GM23248 (cell line): ENCODE data around the gene GTPBP4. TPM values are rescaled to one million over a fixed set of nuclear protein-coding genes. Genes with fewer than 3 reads are reported as not detected.
A peak's percentile ranks its signal among the peaks of the same experiment; 100 is the strongest.

ENCODE experiments used
- DNase-seq: peaks from one replicate; pipeline ENCODE4 v3.0.0-alpha.2; 2015
- H2AFZ ChIP-seq: fragments of 200-600 bp; sonication (generic); 2 replicates; pipeline ENCODE4 v1.6.1; 2016; ENCODE audit warnings: antibody characterized with exemption
- H3F3A ChIP-seq: fragments of 200-600 bp; sonication (generic); 2 replicates; pipeline ENCODE4 v1.6.1; 2016; ENCODE audit warnings: mild to moderate bottlenecking, antibody characterized with exemption, mixed run types; ENCODE audit not compliant: insufficient read depth
- H3K27ac ChIP-seq: fragments of 200-600 bp; sonication (generic); 2 replicates; pipeline ENCODE4 v1.5.1; 2016; ENCODE audit warnings: mild to moderate bottlenecking
- H3K27me3 ChIP-seq: fragments of 200-600 bp; sonication (generic); replicated peaks from 2 replicates; pipeline ENCODE4 v1.6.1; 2016; ENCODE audit warnings: mild to moderate bottlenecking; ENCODE audit not compliant: insufficient read depth
- H3K36me3 ChIP-seq: fragments of 200-600 bp; sonication (generic); 2 replicates; pipeline ENCODE4 v1.6.1; 2016; ENCODE audit warnings: low read depth, mild to moderate bottlenecking
- H3K4me1 ChIP-seq: fragments of 200-600 bp; sonication (generic); 2 replicates; pipeline ENCODE4 v1.6.1; 2016; ENCODE audit warnings: mild to moderate bottlenecking; ENCODE audit not compliant: insufficient read depth
- H3K4me2 ChIP-seq: fragments of 200-600 bp; sonication (generic); one replicate; pipeline ENCODE4 v1.6.1; 2016; ENCODE audit warnings: mild to moderate bottlenecking; ENCODE audit not compliant: unreplicated experiment
- H3K4me3 ChIP-seq: fragments of 200-600 bp; sonication (generic); 2 replicates; pipeline ENCODE4 v1.5.1; 2016; ENCODE audit warnings: mild to moderate bottlenecking
- H3K79me2 ChIP-seq: fragments of 200-600 bp; sonication (generic); 2 replicates; pipeline ENCODE4 v1.6.1; 2016; ENCODE audit warnings: mild to moderate bottlenecking; ENCODE audit not compliant: insufficient read depth
- H3K9ac ChIP-seq: fragments of 200-600 bp; sonication (generic); 2 replicates; pipeline ENCODE4 v1.6.1; 2016; ENCODE audit warnings: mild to moderate bottlenecking
- H3K9me2 ChIP-seq: fragments of 200-600 bp; sonication (generic); 2 replicates; pipeline ENCODE4 v1.6.1; 2016; ENCODE audit warnings: mixed run types, mild to moderate bottlenecking, moderate library complexity; ENCODE audit not compliant: insufficient read depth
- H3K9me3 ChIP-seq: fragments of 200-600 bp; sonication (generic); one replicate; pipeline ENCODE4 v1.6.1; 2017; ENCODE audit warnings: low read depth
- H4K20me1 ChIP-seq: fragments of 200-600 bp; sonication (generic); 2 replicates; pipeline ENCODE4 v1.6.0; 2016; ENCODE audit not compliant: insufficient read depth
- EZH2 ChIP-seq: fragments of 200-600 bp; sonication (generic); IDR thresholded peaks from 2 replicates; pipeline ENCODE4 v1.6.1; 2018; ENCODE audit warnings: antibody characterized with exemption, mild to moderate bottlenecking; ENCODE audit not compliant: insufficient read depth, poor library complexity, severe bottlenecking
- EZH2phosphoT487 ChIP-seq: fragments of 200-600 bp; sonication (generic); IDR thresholded peaks from 2 replicates; pipeline ENCODE4 v1.6.1; 2018; ENCODE audit warnings: antibody characterized with exemption, moderate library complexity, mild to moderate bottlenecking, low read depth; ENCODE audit not compliant: insufficient read depth
- WGBS, 2 experiments: methylation state at CpG; one replicate each; pipeline ENCODE4 v1.1.6; 2015 to 2017; ENCODE audit warnings: low lambda C conversion rate in 2 of 2, low coverage in 1 of 2; ENCODE audit errors: missing lambda C conversion rate in 2 of 2; 5-methylcytosine and 5-hydroxymethylcytosine counted together
- in situ Hi-C: fragments of 300-500 bp; cut with MboI; formaldehyde crosslinking; loops from 2 replicates; pipeline ENCODE4 v1.15.0; 2020
- polyA plus RNA-seq: library from polyadenylated mRNA; unstranded; fragments of >200 nt; fragmentation: Nextera tagmentation; extraction: Ambion mirVana; gene quantifications from 2 replicates; pipeline ENCODE4 v1.2.1, GENCODE V29; 2016
- total RNA-seq: library from RNA; depleted of rRNA; stranded (reverse); fragments of >200 nt; shearing (Covaris generic); gene quantifications from 2 replicates; pipeline ENCODE4 v1.2.3, GENCODE V29; 2014

GTPBP4 gene
- total and polyA plus RNA-seq, 2 experiments from 2014 or later: 34.3 to 71.6 TPM

DNA sequence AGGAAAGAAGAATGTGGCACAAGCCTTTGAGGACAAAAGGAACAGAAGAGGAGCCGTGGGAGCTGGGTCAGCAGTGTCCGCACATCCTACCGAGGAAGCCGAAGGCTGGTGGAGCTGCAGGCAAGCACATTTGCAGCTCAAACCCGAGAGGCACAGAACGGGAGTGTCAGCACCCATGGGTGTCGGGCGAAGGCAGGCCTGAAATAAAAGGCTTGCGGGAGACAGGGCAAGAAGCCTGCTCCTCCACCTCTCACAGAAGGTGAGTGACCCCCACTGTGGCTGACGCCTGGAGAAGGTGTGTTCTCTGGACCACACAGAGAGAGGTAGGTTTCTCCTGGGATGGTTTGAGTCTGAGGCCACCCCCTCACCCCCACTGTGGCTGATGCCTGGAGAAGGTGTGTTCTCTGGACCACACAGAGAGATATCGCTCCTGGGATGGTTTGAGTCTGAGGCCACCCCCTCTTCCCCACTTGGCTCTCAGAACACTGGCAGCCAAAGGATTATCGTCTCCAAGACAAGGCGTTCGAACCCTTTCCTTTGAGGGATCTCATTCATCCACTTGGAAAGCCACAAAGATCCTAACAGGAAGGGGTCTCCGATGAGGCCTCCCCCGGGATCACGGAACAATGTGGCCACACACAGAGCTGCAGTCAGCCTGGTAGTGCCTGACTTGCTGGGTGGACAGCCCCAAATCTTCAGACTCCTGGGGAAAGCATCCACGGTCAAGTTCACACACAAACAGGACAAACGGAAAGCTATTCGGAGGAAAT lies 21.6 kb upstream of the GTPBP4 start:
- in situ Hi-C loops: no loop called here
- H3K79me2 ChIP-seq: no peaks in the 10 kb centered on the region
- H3K9me2 ChIP-seq: no peaks in the 10 kb centered on the region
- no peak for DNase-seq
- no peak overlapping the region for H3K27ac ChIP-seq
- H3K9me3 ChIP-seq: no peaks in the 10 kb centered on the region
- TF ChIP-seq EZH2phosphoT487 (no peak), EZH2 (no peak)
- no peaks in the 10 kb centered on the region for H3K36me3 ChIP-seq
- no peak overlapping the region for H3K9ac ChIP-seq
- H3K4me3 ChIP-seq: no peak overlapping the region
- no peak overlapping the region for H3K4me2 ChIP-seq
- no peaks in the 10 kb centered on the region for H4K20me1 ChIP-seq
- no peaks in the 10 kb centered on the region for H3K27me3 ChIP-seq
- 79% methylated on average over 20 of the region's 20 CpGs for whole genome bisulfite sequencing, 2 experiments
- no peak overlapping the region for H2AFZ ChIP-seq
- peaks cover 15% of the 10 kb centered on the region; the same call in 1 of the 2 replicates for H3K4me1 ChIP-seq
- no peaks in the 10 kb centered on the region for H3F3A ChIP-seq

DNA sequence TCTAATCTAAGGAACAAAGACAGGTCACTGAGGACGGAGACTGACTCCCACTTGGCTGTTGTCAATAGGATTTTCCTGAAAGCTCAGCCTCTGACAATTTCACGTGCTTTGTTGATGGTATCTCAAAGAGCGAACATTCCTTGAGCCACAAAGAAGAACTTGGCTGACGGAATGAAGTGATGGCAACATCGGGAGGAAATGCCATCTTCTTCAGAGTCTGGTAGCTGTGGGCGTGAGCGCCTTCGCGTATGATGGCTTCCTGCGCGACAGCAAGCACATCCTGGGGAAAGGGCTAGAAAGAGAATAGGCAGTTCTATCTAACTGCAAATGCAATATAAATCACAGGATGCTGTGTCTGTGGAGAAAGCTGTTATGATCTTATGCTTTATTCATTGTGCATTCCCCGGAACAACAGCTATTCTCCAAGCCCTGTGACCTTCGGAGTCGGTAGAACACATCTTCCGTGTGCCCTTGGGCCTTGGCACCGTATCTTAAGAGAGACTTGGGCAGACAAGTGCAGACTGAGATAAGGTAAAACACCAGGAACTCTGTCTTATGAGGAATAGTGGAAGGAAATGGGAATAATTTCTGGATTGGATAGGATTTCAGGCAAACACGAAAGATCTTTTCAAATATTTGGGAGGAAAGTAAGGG lies 19.6 kb upstream of the GTPBP4 start:
- H3K4me2 ChIP-seq: no peak overlapping the region
- no peaks in the 10 kb centered on the region for H3K79me2 ChIP-seq
- H3K27me3 ChIP-seq: no peaks in the 10 kb centered on the region
- peaks cover 15% of the 10 kb centered on the region; the same call in 1 of the 2 replicates for H3K4me1 ChIP-seq
- no peaks in the 10 kb centered on the region for H4K20me1 ChIP-seq
- H3K9me3 ChIP-seq: no peaks in the 10 kb centered on the region
- DNase-seq: no peak
- TF ChIP-seq EZH2 (no peak), EZH2phosphoT487 (no peak)
- no peak overlapping the region for H3K4me3 ChIP-seq
- no peak overlapping the region for H3K9ac ChIP-seq
- no peak overlapping the region for H2AFZ ChIP-seq
- H3F3A ChIP-seq: no peaks in the 10 kb centered on the region
- 90 to 93% methylated on average over 17 of the region's 17 CpGs for WGBS, 2 experiments
- no peaks in the 10 kb centered on the region for H3K9me2 ChIP-seq
- in situ Hi-C loops: no loop called here
- H3K36me3 ChIP-seq: no peaks in the 10 kb centered on the region
- no peak overlapping the region for H3K27ac ChIP-seq

DNA sequence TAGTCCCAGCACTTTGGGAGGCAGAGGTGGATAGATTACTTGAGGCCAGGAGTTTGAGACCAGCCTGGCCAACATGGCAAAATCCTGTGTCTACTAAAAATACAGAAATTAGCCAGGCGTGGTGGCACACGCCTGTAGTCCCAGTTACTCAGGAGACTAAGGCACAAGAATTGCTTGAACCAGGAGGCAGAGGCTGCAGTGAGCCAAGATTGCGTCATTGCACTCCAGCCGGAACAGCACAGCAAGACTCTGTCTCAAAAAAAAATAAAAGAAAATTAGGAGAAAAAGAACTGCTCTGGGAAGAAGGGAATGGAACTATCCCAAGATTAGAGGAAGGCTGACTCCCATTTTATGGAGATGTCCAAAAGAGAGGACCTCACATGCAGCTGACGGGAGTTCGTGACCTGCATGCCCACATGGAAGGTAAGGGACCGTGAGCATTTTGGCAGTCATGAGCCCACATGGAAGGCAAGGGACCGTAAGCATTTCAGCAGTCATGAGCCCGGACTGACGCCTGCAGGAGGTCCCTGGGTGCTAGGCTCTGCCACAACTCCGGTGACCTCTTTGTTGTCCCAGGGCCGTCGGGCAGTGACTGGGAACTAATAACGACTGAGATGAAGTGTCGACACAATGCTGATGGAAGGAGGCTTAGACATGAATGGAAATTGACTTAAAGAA lies 18.6 kb upstream of the GTPBP4 start:
- Histone ChIP-seq H3K4me2 (no peak overlapping the region), H3K27me3 (no peaks in the 10 kb centered on the region), H3K27ac (no peak overlapping the region), H2AFZ (no peak overlapping the region), H3K79me2 (no peaks in the 10 kb centered on the region), H3K4me1 (peaks cover 15% of the 10 kb centered on the region; the same call in 1 of the 2 replicates), H4K20me1 (no peaks in the 10 kb centered on the region), H3K9me2 (no peaks in the 10 kb centered on the region), H3K4me3 (no peak overlapping the region), H3K9me3 (no peaks in the 10 kb centered on the region), H3K9ac (no peak overlapping the region), H3F3A (no peaks in the 10 kb centered on the region), H3K36me3 (no peaks in the 10 kb centered on the region)
- WGBS, 2 experiments: 80 to 87% methylated on average over 15 of the region's 15 CpGs
- DNase-seq: no peak
- TF ChIP-seq EZH2: no peak
- TF ChIP-seq EZH2phosphoT487: no peak
- in situ Hi-C loops: no loop called here

DNA sequence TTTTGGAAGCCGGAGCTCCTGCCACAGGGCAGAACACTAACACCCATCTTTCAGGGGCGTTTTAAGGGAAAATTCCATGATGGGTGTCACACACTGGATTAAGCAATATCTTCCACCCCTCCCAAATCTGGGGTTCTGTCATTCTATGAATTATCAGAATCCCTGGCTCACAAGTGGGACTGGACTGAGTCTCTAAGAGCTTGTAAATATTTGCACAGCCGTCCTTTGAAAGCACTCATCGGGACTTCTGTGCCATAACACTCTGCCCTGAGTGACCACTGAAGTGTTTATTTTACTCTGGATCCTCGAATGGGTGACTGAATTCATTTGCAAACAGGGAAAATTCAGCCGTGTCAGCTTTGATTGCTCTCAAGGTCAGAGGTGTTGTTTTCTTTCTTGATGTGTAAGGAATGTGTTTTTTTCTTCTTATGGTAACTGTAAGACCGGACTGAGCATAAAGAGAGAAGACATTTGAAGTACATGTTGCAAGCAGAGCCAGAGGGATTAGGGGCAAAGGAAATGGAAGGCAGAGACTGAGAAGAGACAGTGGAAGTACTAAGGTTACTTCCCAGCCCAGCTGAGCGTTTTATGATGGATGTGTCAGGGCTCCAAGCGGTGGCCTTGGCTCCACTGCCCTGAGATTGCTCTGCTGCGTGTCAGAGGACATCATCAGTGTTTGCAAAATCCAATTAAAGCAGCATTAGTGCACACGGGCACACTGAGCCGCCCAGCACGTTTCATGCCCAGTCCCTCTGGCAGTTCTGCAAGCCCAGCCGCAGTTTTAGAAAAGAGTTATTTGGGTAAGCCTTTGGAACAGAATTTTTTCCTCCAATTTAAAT lies 17.7 kb upstream of the GTPBP4 start:
- no peaks in the 10 kb centered on the region for H3K79me2 ChIP-seq
- H3K4me2 ChIP-seq: peak overlapping the region; percentile 62
- no peaks in the 10 kb centered on the region for H3F3A ChIP-seq
- peak overlapping the region; percentile 42 for H3K4me3 ChIP-seq
- no peak overlapping the region for H3K27ac ChIP-seq
- H2AFZ ChIP-seq: peak overlapping the region; percentile 64
- DNase-seq: peak; percentile 66
- H3K27me3 ChIP-seq: no peaks in the 10 kb centered on the region
- in situ Hi-C loops: no loop called here
- no peaks in the 10 kb centered on the region for H3K9me3 ChIP-seq
- H3K9me2 ChIP-seq: no peaks in the 10 kb centered on the region
- H3K4me1 ChIP-seq: peaks cover 15% of the 10 kb centered on the region; the same call in 1 of the 2 replicates
- no peak for TF ChIP-seq EZH2phosphoT487
- no peak for TF ChIP-seq EZH2
- H3K9ac ChIP-seq: peak overlapping the region; percentile 33
- no peaks in the 10 kb centered on the region for H3K36me3 ChIP-seq
- no peaks in the 10 kb centered on the region for H4K20me1 ChIP-seq
- WGBS, 2 experiments: 7% methylated on average over 14 of the region's 14 CpGs
